Aorta (tissue), 5 donors: Measurements from ENCODE around the gene ZNF333. TPM values are rescaled to one million over a fixed set of nuclear protein-coding genes. Genes with fewer than 3 reads are reported as not detected.

ENCODE experiments used
- ATAC-seq: fragments of 200-7000 bp; cut with Tn5 transposase; one replicate; pipeline ENCODE4 v1.9.1; 2022; ENCODE audit warnings: moderate library complexity; ENCODE audit not compliant: low FRiP score
- DNase-seq, 2 donors: peaks; one replicate each; pipeline ENCODE4 v3.0.0-alpha.2; 2020
- H3K27ac ChIP-seq, 2 donors: one replicate each; pipeline ENCODE4 v1.5.1; 2013; ENCODE audit warnings: low read length in 2 of 2, mild to moderate bottlenecking in 2 of 2, moderate library complexity in 2 of 2, control low read depth in 1 of 2, inconsistent platforms in 1 of 2, low read depth in 1 of 2
- H3K27me3 ChIP-seq, 2 donors: one replicate each; pipeline ENCODE4 v1.6.1; 2013; ENCODE audit warnings: control low read depth in 1 of 2, low read length in 1 of 2, mild to moderate bottlenecking in 1 of 2, moderate library complexity in 1 of 2; ENCODE audit not compliant: insufficient read depth in 2 of 2, control insufficient read depth in 1 of 2
- H3K36me3 ChIP-seq, 2 donors: one replicate each; pipeline ENCODE4 v1.6.1; 2013; ENCODE audit warnings: control low read depth in 1 of 2, low read length in 1 of 2, mild to moderate bottlenecking in 1 of 2; ENCODE audit not compliant: insufficient read depth in 2 of 2, control insufficient read depth in 1 of 2
- H3K4me1 ChIP-seq, 2 donors: one replicate each; pipeline ENCODE4 v1.6.1; 2013; ENCODE audit warnings: low read length in 2 of 2, control low read depth in 1 of 2, mild to moderate bottlenecking in 1 of 2, moderate library complexity in 1 of 2; ENCODE audit not compliant: insufficient read depth in 2 of 2, control insufficient read depth in 1 of 2
- H3K4me3 ChIP-seq, 2 donors: one replicate each; pipeline ENCODE4 v1.5.1; 2013; ENCODE audit warnings: low read length in 2 of 2, control low read depth in 1 of 2, mild to moderate bottlenecking in 1 of 2
- H3K9me3 ChIP-seq: one replicate; pipeline ENCODE4 v1.6.1; 2013; ENCODE audit warnings: mild to moderate bottlenecking, low read length; ENCODE audit not compliant: control insufficient read depth
- WGBS, 2 donors: extraction: QIAGEN DNeasy Blood & Tissue Kit; methylation state at CpG; one replicate each; pipeline ENCODE4 v1.1.7; 2013; 5-methylcytosine and 5-hydroxymethylcytosine counted together
- intact Hi-C, 2 donors: fragments of 100-400 bp; cut with DNase I; formaldehyde crosslinking; loops; one replicate each; pipeline versions ENCODE4 v1.14.2 to v1.15.0; 2022
- polyA plus RNA-seq, 2 donors: library from polyadenylated mRNA; stranded (reverse); fragments of 200-250 nt; gene quantifications; one replicate each; pipeline ENCODE4 v1.2.3, GENCODE V29; 2013
- total RNA-seq, 2 donors: library from RNA; stranded (reverse); fragmentation: NEBNext Ultra II Directional; extraction: Animal tissue kit (Norgen Biotek cat#: 25700); gene quantifications; one replicate each; pipeline ENCODE4 v1.2.1, GENCODE V29; 2021
- donor health status: healthy with polysubstance abuse.
- donor health status: Bipolar disorder and iron deficiency.
- donor health status: DM: no; HTN: no; CAD: no.
- donor health status: DM: no; HTN: no; CAD: no.
- donor health status: DM: yes; HTN: yes; CAD: no.

ZNF333 gene
- total and polyA plus RNA-seq, 4 donors: 5.6 to 33.6 (median 29.3) TPM

DNA sequence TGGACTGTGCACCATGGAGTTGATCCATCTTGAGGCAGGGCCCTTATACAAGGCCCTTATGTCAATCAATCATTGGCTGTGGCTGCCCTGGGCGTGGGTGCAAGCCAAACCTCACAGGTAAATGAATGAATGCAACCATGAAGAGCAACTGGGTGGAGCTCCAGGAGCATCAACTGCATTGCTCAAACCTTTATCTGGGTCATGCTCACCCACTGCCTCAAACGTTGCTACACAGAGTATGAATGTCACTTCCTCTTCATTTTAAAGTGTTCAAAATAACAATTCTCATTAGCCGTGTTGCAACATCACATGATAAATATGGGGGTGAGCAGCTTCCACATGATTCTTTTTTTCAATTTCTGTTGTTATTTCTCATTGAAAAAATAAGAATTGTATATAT is 6.4 kb upstream of the ZNF333 start:
- WGBS, 2 donors: 46 to 50% methylated on average over 3 of the region's 3 CpGs
- no peak overlapping the region for H3K27ac ChIP-seq
- ATAC-seq: no peak
- no peaks in the 10 kb centered on the region for H3K9me3 ChIP-seq
- H3K27me3 ChIP-seq: no peaks in the 10 kb centered on the region
- intact Hi-C loops: no loop called here
- H3K36me3 ChIP-seq: no peaks in the 10 kb centered on the region
- no peaks in the 10 kb centered on the region for H3K4me1 ChIP-seq
- no peak overlapping the region for H3K4me3 ChIP-seq
- no peak for DNase-seq

DNA sequence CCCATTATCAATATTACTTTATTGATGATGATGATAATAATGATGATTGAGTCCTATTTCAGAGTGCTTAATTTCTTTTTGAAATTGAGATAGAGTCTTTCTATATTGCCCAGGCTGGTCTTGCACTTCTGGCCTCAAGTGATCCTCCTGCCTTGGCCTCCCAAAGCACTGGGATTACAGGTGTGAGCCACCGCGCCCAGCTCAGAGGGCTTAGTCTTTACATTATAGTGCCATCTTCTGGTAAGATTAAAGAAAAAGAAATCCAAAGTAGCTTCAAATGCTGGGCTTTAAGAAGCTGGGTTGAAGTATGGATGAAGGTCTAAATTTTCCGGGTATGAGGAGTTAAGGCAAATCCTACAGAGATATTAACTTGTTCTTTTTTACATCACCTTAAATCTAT is 3.4 kb upstream of the ZNF333 start:
- H3K9me3 ChIP-seq: no peaks in the 10 kb centered on the region
- no peaks in the 10 kb centered on the region for H3K4me1 ChIP-seq
- H3K4me3 ChIP-seq: no peak overlapping the region
- DNase-seq (no peak), ATAC-seq (no peak)
- H3K27ac ChIP-seq: no peak overlapping the region
- H3K27me3 ChIP-seq: no peaks in the 10 kb centered on the region
- intact Hi-C loops: no loop called here
- 47 to 49% methylated on average over 3 of the region's 3 CpGs for WGBS, 2 donors
- H3K36me3 ChIP-seq: no peaks in the 10 kb centered on the region

DNA sequence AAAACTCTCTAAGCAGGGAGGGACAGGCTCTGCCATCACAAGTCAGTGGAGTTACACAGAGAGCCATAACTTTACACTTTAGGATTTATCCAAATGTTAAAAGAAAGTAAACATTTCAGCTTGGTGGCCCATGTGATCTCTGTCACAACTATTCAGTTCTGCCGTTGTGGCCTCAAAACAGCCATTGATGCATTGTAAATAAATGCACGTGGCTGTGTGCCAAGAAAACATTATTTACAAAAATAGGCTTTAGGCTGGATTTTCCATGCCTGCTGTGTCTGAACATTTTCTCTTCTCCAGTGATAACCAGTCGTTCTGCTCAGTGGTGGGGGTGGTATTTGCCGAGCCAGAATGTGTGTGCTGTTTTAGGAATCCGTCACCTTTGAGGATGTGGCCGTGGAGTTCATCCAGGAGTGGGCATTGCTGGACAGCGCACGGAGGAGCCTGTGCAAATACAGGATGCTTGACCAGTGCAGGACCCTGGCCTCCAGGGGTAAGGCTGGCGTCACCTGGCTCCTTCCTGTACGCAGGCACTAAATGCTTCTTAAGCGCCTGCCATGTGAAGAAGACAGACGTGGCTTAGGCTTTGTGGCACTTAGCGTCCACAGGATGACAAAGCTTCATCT is 4.9 kb downstream of the ZNF333 start:
- H3K36me3 ChIP-seq: peaks cover 7 to 14% of the 10 kb centered on the region in 2 donors
- no peak overlapping the region for H3K4me3 ChIP-seq
- no peaks in the 10 kb centered on the region for H3K9me3 ChIP-seq
- no peaks in the 10 kb centered on the region for H3K27me3 ChIP-seq
- DNase-seq (no peak), ATAC-seq (no peak)
- intact Hi-C loops: no loop called here
- 87 to 88% methylated on average over 13 of the region's 13 CpGs for WGBS, 2 donors
- no peak overlapping the region for H3K27ac ChIP-seq
- no peaks in the 10 kb centered on the region for H3K4me1 ChIP-seq

DNA sequence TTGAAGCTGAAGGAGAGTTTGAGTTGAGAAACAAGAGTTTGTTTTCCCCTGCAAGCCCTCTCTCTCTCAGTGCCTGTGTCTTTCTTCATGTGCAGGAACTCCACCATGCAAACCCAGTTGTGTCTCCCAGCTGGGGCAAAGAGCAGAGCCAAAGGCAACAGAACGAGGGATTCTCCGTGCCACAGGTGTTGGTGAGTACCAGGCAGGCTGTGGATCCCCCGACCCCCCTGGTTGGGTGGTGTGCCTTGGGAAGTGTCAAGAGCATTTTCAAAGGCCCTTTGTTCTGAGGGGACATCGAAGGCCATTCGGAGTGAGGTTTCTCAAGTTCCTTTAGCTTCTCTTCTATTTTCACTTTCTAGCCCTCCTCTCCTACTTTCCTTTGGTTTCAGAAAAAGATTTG is 5.6 kb downstream of the ZNF333 start:
- no peaks in the 10 kb centered on the region for H3K9me3 ChIP-seq
- intact Hi-C loops: no loop called here
- no peak overlapping the region for H3K27ac ChIP-seq
- peaks cover 7 to 16% of the 10 kb centered on the region in 2 donors for H3K36me3 ChIP-seq
- DNase-seq: no peak
- H3K4me1 ChIP-seq: no peaks in the 10 kb centered on the region
- H3K27me3 ChIP-seq: no peaks in the 10 kb centered on the region
- no peak for ATAC-seq
- H3K4me3 ChIP-seq: no peak overlapping the region
- WGBS, 2 donors: 92% methylated on average over 5 of the region's 5 CpGs

DNA sequence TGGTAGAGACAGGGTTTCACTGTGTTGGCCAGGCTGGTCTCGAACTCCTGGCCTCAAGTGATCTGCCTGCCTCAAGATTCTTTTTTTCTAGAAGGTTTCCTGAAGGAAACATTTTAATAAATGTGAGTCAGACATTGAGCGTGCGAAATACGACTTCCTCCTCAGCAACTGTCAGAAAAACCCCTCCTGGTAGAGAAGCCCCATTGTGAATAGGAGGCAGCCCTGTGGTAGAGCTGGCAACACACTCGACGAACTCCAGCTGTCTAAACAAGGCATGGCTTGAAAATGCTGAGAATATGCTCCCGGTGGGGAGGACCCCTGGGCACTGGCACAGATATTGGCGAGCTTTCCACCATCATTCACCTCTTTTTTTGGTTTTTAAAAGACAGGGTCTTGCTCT is 9.8 kb downstream of the ZNF333 start:
- ATAC-seq: no peak
- Histone ChIP-seq H3K4me3 (no peak overlapping the region), H3K27ac (no peak overlapping the region), H3K9me3 (no peaks in the 10 kb centered on the region), H3K4me1 (no peaks in the 10 kb centered on the region), H3K36me3 (peaks cover 18 to 26% of the 10 kb centered on the region in 2 donors), H3K27me3 (no peaks in the 10 kb centered on the region)
- intact Hi-C loops: no loop called here
- WGBS, 2 donors: 56 to 58% methylated on average over 8 of the region's 8 CpGs
- DNase-seq: no peak

DNA sequence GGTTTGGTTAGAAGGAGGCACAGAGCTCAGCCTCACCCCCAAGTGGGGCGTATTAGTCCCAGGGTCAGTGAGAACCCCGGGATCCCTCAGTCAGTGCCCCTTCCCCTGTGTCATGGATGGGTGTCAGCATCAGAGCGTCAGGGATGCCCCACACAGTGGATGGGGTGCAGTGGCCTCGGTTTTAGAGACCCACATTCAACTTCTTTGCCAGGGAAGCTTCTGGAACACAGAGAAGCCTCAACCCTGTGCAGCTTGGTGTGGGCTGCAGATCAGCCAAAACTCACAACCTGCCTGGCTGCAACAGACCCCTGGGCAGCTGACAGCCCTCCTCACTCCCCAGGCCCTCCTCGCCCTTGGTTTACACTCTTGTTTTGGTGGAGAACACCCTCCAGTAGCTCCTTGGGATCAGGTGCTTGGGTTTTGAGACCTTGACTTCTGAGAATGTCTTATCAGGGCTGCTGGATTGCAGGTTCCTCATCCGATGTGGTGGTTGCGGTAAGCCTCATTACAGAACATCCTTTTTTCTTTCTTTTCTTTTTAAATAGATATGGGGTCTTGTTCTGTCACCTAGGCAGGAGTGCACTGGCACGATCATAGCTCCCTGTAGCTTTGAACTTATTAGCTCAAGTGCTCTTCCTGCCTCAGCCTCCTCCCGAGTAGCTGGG is 11.0 kb downstream of the ZNF333 start:
- intact Hi-C loops: no loop called here
- Histone ChIP-seq H3K27ac (no peak overlapping the region), H3K4me1 (no peaks in the 10 kb centered on the region), H3K36me3 (peaks cover 18 to 23% of the 10 kb centered on the region in 2 donors), H3K27me3 (no peaks in the 10 kb centered on the region), H3K9me3 (no peaks in the 10 kb centered on the region), H3K4me3 (no peak overlapping the region)
- 97% methylated on average over 9 of the region's 9 CpGs for WGBS, 2 donors
- ATAC-seq (no peak), DNase-seq (no peak)

DNA sequence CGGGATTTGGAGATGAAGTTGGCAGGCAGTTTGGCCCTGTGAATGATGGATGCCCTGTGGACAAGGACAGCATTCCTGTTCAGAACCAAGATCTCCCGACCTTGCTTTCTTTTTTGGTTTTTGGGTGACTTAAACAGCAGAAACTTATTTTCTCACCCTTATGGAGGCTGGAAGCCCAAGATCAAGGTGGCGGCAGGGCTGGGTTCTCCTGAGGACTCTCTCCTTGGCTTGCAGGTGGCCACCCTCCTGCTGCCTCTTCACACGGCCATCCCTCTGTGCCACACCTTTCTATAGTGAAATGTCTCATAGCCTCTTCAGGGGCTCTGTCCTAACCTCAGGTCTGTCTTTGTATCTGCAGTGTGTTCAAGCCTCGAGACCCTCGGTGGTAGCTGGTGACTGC is 14.0 kb downstream of the ZNF333 start:
- no peak for ATAC-seq
- Histone ChIP-seq H3K4me3 (no peak overlapping the region), H3K27me3 (no peaks in the 10 kb centered on the region), H3K4me1 (no peaks in the 10 kb centered on the region), H3K36me3 (peaks cover 13 to 33% of the 10 kb centered on the region in 2 donors), H3K9me3 (no peaks in the 10 kb centered on the region), H3K27ac (no peak overlapping the region)
- no peak for DNase-seq
- intact Hi-C loops: no loop called here
- WGBS, 2 donors: 83 to 84% methylated on average over 6 of the region's 6 CpGs

DNA sequence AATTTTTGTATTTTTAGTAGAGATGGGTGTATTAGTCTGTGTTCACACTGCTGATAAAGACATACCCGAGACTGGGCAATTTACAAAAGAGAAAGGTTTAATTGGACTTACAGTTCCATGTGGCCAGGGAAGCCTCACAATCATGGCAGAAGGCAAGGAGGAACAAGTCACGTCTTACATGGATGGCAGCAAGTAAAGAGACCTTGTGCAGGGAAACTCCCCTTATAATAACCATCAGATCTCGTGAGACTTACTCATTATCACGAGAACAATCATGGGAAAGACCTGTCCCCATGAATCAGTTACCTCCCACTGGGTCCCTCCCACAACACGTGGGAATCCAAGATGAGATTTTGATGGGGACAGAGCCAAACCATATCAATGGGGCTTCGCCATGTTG is 14.6 kb downstream of the ZNF333 start:
- H3K27me3 ChIP-seq: no peaks in the 10 kb centered on the region
- no peaks in the 10 kb centered on the region for H3K4me1 ChIP-seq
- H3K4me3 ChIP-seq: no peak overlapping the region
- no peak for DNase-seq
- intact Hi-C loops: no loop called here
- WGBS, 2 donors: 91 to 94% methylated on average over 6 of the region's 6 CpGs
- peaks cover 14 to 33% of the 10 kb centered on the region in 2 donors for H3K36me3 ChIP-seq
- H3K9me3 ChIP-seq: no peaks in the 10 kb centered on the region
- no peak overlapping the region for H3K27ac ChIP-seq
- no peak for ATAC-seq

DNA sequence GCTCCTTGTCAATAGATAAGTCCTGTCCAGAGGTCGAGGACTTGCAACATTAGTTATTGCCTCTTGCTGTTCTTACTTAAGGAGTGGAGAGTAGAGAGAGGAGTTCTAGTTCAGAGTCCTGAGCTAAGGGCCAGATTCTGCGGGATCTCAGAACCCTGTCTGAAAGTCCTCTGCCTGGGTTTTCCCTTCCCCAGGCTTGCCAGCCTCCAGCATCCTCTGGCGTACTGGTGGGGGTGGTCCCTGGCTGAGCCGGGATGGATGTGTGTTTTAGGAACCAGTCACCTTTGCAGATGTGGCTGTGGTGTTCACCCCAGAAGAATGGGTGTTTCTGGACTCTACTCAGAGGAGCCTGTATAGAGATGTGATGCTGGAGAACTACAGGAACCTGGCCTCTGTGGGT is 26.0 kb downstream of the ZNF333 start:
- H3K27ac ChIP-seq: no peak overlapping the region
- H3K36me3 ChIP-seq: peaks cover 41 to 51% of the 10 kb centered on the region in 2 donors
- H3K9me3 ChIP-seq: peaks cover 39% of the 10 kb centered on the region
- ATAC-seq (no peak), DNase-seq (no peak)
- H3K27me3 ChIP-seq: no peaks in the 10 kb centered on the region
- intact Hi-C loops: no loop called here
- no peaks in the 10 kb centered on the region for H3K4me1 ChIP-seq
- no peak overlapping the region for H3K4me3 ChIP-seq
- 96 to 98% methylated on average over 4 of the region's 4 CpGs for WGBS, 2 donors
